ENCODE measurements around the gene MAPK13.

The MAPK13 gene

GRCh38 chr6:36104836-36105235, 25.5 kb upstream of the MAPK13 start:
- Histone ChIP-seq H3K4me1 (ENCODE audit: insufficient read depth, low read length, poor library complexity, severe bottlenecking) (peaks cover 38% of the 10 kb centered on the region), H3K4me2 (ENCODE audit: low read depth, low read length, poor library complexity, severe bottlenecking) (no peak overlapping the region), H3K9me2 (replicated peaks; ENCODE audit: low read depth, low read length) (no peaks in the 10 kb centered on the region), H4K20me1 (ENCODE audit: insufficient read depth, low read length, poor library complexity, severe bottlenecking) (no peaks in the 10 kb centered on the region), H3K27me3 (ENCODE audit: insufficient read depth, low read length, poor library complexity, severe bottlenecking) (no peaks in the 10 kb centered on the region), H3K4me3 (ENCODE audit: low read length, poor library complexity, severe bottlenecking) (no peak overlapping the region), H3K9me3 (ENCODE audit: insufficient read depth, low read depth, low read length) (no peaks in the 10 kb centered on the region), H3K9ac (ENCODE audit: low read depth, low read length, poor library complexity, severe bottlenecking) (no peak overlapping the region), H3K36me3 (ENCODE audit: insufficient read depth, low read length) (peaks cover 73% of the 10 kb centered on the region; the same call in 1 of the 2 replicates), H2AFZ (ENCODE audit: low read length) (no peak overlapping the region), H3F3A (ENCODE audit: low read depth) (peaks cover 9% of the 10 kb centered on the region), H3K79me2 (ENCODE audit: insufficient read depth, low read length) (peaks cover 50% of the 10 kb centered on the region)
- TF ChIP-seq EZH2phosphoT487 (IDR thresholded peaks at IDR 0.05; ENCODE audit: borderline replicate concordance) (no peak), CTCF (conservative IDR thresholded peaks at IDR 0.05; ENCODE audit: low read length) (no peak)

- H3K9ac ChIP-seq (ENCODE audit: low read depth, low read length, poor library complexity, severe bottlenecking) = no peak overlapping the region
- no peaks in the 10 kb centered on the region for H3K27me3 ChIP-seq (ENCODE audit: insufficient read depth, low read length, poor library complexity, severe bottlenecking)
- H3K4me3 ChIP-seq (ENCODE audit: low read length, poor library complexity, severe bottlenecking) = no peak overlapping the region
- peaks cover 79% of the 10 kb centered on the region for H3K36me3 ChIP-seq (ENCODE audit: insufficient read depth, low read length)
- TF ChIP-seq EZH2phosphoT487 (IDR thresholded peaks at IDR 0.05; ENCODE audit: borderline replicate concordance) = no peak
- no peak for TF ChIP-seq CTCF (conservative IDR thresholded peaks at IDR 0.05; ENCODE audit: low read length)
- H3K4me2 ChIP-seq (ENCODE audit: low read depth, low read length, poor library complexity, severe bottlenecking) = no peak overlapping the region
- H2AFZ ChIP-seq (ENCODE audit: low read length) = no peak overlapping the region
- H3K79me2 ChIP-seq (ENCODE audit: insufficient read depth, low read length) = peaks cover 27% of the 10 kb centered on the region
- H3F3A ChIP-seq (ENCODE audit: low read depth) = no peaks in the 10 kb centered on the region
- no peaks in the 10 kb centered on the region for H3K9me3 ChIP-seq (ENCODE audit: insufficient read depth, low read depth, low read length)
- H3K4me1 ChIP-seq (ENCODE audit: insufficient read depth, low read length, poor library complexity, severe bottlenecking) = peaks cover 21% of the 10 kb centered on the region
- no peaks in the 10 kb centered on the region for H4K20me1 ChIP-seq (ENCODE audit: insufficient read depth, low read length, poor library complexity, severe bottlenecking)
- no peaks in the 10 kb centered on the region for H3K9me2 ChIP-seq (replicated peaks; ENCODE audit: low read depth, low read length)
Observed at GRCh38 chr6:36109092-36109491, 21.2 kb upstream of the MAPK13 start.

GRCh38 chr6:36110050-36110449, 20.3 kb upstream of the MAPK13 start:
- H3K9me2 ChIP-seq (replicated peaks; ENCODE audit: low read depth, low read length) = no peaks in the 10 kb centered on the region
- H3K79me2 ChIP-seq (ENCODE audit: insufficient read depth, low read length) = peaks cover 20% of the 10 kb centered on the region
- no peaks in the 10 kb centered on the region for H3K9me3 ChIP-seq (ENCODE audit: insufficient read depth, low read depth, low read length)
- H4K20me1 ChIP-seq (ENCODE audit: insufficient read depth, low read length, poor library complexity, severe bottlenecking) = no peaks in the 10 kb centered on the region
- no peak overlapping the region for H2AFZ ChIP-seq (ENCODE audit: low read length)
- peaks cover 72% of the 10 kb centered on the region for H3K36me3 ChIP-seq (ENCODE audit: insufficient read depth, low read length)
- peaks cover 2% of the 10 kb centered on the region; the same call in 1 of the 2 replicates for H3F3A ChIP-seq (ENCODE audit: low read depth)
- TF ChIP-seq EZH2phosphoT487 (IDR thresholded peaks at IDR 0.05; ENCODE audit: borderline replicate concordance) (no peak), CTCF (conservative IDR thresholded peaks at IDR 0.05; ENCODE audit: low read length) (no peak)
- H3K4me1 ChIP-seq (ENCODE audit: insufficient read depth, low read length, poor library complexity, severe bottlenecking) = peaks cover 31% of the 10 kb centered on the region
- H3K4me3 ChIP-seq (ENCODE audit: low read length, poor library complexity, severe bottlenecking) = no peak overlapping the region
- H3K4me2 ChIP-seq (ENCODE audit: low read depth, low read length, poor library complexity, severe bottlenecking) = no peak overlapping the region
- H3K9ac ChIP-seq (ENCODE audit: low read depth, low read length, poor library complexity, severe bottlenecking) = no peak overlapping the region
- H3K27me3 ChIP-seq (ENCODE audit: insufficient read depth, low read length, poor library complexity, severe bottlenecking) = no peaks in the 10 kb centered on the region
